Daoy (cell line): ENCODE results near the gene DIP2C. TPM values are rescaled to one million over a fixed set of nuclear protein-coding genes. Genes with fewer than 3 reads are reported as not detected.
"Not testable (repeated sequence)": the region's sequence is repeated elsewhere in the genome, so short reads cannot be mapped to it uniquely, and the experiment has no call there.

Source experiments
- DNase-seq: peaks from one replicate; pipeline ENCODE4 v3.0.0-alpha.2; 2015; ENCODE audit warnings: low read depth
- total RNA-seq: library from RNA; depleted of rRNA; stranded (reverse); fragments of >200 nt; shearing (Covaris generic); gene quantifications from 2 replicates; pipeline ENCODE4 v1.2.3, GENCODE V29; 2014

DIP2C gene
- total RNA-seq, 1 experiment from 2014 or later: 2.7 TPM

- peak; percentile 17 for DNase-seq
These were observed 238.4 kb downstream of the DIP2C start for GRCh38 chr10:451021-451471.

GRCh38 chr10:450463-450862 lies 239.0 kb downstream of the DIP2C start:
- no peak for DNase-seq

DNA sequence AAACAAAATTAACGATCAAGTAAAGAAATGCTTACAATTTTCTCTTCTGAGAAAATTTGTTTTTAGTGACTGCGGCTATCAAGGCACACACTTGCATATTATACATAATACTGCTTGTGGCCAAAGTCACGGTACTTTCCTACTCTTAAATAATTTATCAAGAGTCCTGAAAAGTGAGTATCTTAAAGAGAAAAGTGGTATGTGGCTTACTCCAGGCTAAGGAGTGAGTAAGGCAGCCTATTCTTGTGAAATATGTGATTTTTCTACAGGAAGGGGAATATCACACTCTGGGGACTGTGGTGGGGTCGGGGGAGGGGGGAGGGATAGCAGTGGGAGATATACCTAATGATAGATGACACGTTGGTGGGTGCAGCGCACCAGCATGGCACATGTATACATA lies 240.1 kb downstream of the DIP2C start:
- DNase-seq: not testable (repeated sequence)

DNA sequence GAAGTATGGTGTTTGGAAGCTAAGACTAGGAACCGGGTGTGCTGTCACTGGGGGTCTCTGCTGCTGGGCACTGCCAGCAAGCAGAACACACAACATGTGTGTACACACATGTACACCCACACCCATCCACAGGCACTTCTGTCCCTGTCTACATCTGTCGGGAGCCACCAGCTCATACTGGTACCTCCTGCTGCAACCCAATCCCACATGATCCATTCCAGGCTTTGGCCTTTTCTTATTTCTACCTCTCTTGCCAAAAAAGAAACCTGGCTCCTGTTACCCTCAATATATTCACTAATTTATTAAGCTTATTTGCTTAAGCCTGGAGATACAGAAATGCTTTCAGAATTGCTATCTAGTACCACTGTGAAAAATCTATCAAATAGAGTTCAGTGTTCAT lies 246.0 kb downstream of the DIP2C start:
- DNase-seq: no peak

DNA sequence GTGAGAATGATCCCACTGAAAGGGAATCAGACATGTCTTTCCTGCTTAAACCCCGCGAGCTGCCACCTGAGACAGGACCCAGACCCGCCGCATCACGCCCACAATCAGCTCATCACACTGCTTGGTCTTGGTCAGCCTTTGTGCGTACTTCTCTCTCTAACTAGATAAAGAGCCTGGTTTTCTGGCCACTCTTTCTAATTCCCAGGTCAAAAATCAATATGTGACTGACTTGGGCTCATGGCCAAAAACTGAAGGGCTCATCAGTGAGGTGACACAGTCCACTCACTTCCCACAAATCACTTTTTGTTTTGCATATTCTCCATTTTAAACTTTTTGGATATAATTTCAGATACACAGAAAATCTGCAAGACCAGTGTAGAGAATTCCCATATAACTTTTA lies 247.3 kb downstream of the DIP2C start:
- DNase-seq: no peak

- DNase-seq: no peak
These were observed 247.8 kb downstream of the DIP2C start for GRCh38 chr10:441659-442058.

- DNase-seq: no peak
These were observed 249.3 kb downstream of the DIP2C start for GRCh38 chr10:440127-440526.

DNA sequence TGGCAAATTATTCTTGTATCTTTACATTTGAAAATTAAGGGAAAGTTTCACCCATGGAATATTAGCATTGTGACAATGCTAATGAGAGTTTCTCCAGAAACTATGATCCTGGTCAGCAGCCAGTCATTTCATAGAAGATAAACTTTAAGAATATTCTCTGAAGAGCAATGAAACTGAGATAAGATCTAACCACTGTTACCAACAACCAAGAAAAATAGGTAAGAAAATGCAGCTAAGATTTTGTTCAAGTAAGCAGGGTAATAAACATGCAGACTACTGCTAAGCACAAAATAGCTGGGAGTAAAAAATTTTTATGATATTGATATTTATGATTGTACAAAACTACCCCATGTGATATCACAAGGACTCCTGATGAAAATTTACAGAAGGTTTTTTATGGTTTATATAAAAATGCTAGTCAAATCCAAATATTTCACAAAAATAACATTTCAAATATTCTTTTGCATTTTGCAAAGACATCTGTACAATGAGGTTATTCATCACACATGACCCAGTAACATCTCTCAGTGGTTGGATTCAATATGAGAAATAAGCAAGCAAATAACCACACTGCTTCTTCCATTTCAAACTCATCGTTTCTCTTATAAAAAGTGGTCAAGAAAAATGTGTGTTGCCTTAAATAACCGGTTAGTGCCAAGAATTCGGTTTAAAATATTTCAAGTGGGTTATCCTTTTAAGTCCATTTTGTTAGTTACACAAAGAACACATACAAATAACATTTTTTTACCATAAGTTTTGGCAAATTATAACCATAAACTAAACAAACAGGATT lies 251.6 kb downstream of the DIP2C start:
- DNase-seq: no peak

GRCh38 chr10:436911-437665 lies 252.4 kb downstream of the DIP2C start:
- DNase-seq: no peak

- DNase-seq: no peak
These were observed 253.3 kb downstream of the DIP2C start for GRCh38 chr10:436013-436697.

- DNase-seq: no peak
These were observed 254.1 kb downstream of the DIP2C start for GRCh38 chr10:435397-435796.

GRCh38 chr10:429696-430095 lies 259.8 kb downstream of the DIP2C start:
- DNase-seq: no peak

- no peak for DNase-seq
These were observed 261.5 kb downstream of the DIP2C start for GRCh38 chr10:427761-428519.

GRCh38 chr10:425365-425764 lies 264.1 kb downstream of the DIP2C start:
- not testable (repeated sequence) for DNase-seq

- not testable (repeated sequence) for DNase-seq
These were observed 264.7 kb downstream of the DIP2C start for GRCh38 chr10:424724-425123.

- no peak for DNase-seq
These were observed 266.3 kb downstream of the DIP2C start for GRCh38 chr10:423178-423577.

DNA sequence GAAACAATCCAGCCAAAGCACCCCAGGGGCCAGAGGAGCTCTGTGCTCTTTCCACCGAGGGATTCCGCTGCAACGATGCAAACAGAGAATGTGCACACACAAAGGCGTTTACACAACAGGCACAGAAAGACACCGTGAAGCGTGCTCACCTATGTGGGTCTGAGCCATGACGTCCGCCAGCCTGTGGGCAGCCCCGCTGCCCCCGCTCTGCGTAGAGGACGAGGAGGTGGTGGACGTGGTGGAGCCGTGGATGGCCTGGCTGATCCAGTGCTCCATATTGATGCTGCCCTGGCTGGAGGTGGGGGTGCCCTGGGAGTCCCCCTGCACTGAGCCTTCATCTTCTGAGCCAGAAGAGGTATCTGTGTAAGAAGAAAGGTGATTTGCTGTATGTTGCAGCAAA lies 266.8 kb downstream of the DIP2C start:
- DNase-seq: no peak

GRCh38 chr10:422241-422640 lies 267.2 kb downstream of the DIP2C start:
- DNase-seq: no peak

DNA sequence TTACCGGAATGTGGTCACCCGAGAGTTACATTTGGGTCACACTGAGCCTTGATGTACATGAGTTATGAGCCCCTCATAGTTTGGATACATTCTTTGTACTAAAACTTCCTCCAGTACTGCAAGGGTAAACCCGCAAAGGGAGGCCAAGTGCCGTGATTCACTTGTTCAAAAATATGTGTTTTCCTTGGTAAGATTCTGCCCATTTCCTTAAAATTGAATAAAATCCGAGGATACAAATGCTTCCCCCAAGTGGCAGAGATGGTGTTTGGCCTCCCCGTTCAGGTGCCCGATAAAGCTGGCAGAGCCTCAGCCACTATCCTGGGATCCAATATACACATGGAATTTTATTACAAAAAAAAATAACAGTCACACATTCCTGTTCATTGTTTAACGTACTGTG lies 268.3 kb downstream of the DIP2C start:
- no peak for DNase-seq

DNA sequence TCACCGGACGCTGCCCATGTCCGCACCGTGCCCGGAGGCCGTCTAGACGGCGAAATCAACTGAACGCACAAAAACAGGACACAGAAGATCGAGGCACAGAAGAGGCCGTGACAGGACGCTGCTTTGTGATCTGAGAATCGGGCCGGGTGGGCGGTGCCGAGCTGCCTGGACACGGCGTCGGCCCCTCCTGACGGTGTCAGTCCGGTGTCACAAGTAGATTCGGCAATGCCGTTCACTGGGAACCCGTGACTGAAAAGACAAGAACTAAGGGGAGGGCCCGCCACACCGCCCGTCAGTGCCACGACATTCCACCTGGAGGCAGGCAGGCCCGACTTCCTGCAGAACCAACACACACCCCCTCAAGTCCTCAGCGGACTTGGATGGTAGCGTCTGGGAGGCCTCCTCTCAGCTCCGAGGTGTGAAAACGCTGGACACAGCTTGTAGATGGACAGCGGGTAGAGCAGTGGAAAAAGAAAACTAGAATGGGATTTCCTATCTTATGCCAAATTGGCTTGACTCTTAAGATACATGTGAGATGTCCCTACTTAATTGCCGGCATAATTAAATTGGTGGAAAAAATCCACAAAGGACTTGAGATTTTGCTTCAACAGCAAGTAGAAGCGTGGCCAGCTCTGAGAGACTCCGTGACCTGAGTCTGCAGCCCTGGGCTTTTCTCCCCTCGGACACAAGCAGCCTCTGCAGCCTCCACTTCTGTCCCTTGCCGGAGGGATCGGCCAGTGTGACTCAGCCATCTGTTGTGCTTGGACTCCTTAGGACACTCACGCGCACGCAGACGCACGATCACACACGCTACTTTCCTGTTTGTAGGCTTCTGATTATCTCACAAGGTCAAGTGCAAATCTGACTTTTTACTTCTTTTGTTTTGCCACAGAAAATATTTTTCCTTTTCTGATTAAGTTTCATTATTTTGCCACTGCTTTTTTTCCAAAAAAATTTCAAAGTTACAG lies 269.0 kb downstream of the DIP2C start:
- DNase-seq: no peak

- no peak for DNase-seq
These were observed 270.6 kb downstream of the DIP2C start for GRCh38 chr10:418894-419293.
